Stomach (tissue), 9 donors: ENCODE measurements around the gene CXCR5. TPM values are rescaled to one million over a fixed set of nuclear protein-coding genes. Genes with fewer than 3 reads are reported as not detected.

Experiments
- DNase-seq, 2 donors: peaks; one replicate each; pipeline versions ENCODE4 v3.0.0 to v3.0.0-alpha.2; 2013 to 2019
- H3K27ac ChIP-seq, 5 donors: fragments of 200-600 bp in 4 of 5; sonication (generic) in 4 of 5; one replicate each; pipeline ENCODE4 v1.5.1; 2013 to 2019; ENCODE audit warnings: mild to moderate bottlenecking in 1 of 5, moderate library complexity in 1 of 5
- H3K27me3 ChIP-seq, 3 donors: fragments of 200-600 bp; sonication (generic); one replicate each; pipeline ENCODE4 v1.5.1; 2017 to 2019; ENCODE audit warnings: mixed run types in 1 of 3
- H3K36me3 ChIP-seq, 4 donors: fragments of 200-600 bp; sonication (generic); 1 replicate in 3 of 4; 2 replicates in 1 of 4; pipeline ENCODE4 v1.5.1; 2016 to 2019
- H3K4me1 ChIP-seq, 4 donors: fragments of 200-600 bp; sonication (generic); one replicate each; pipeline ENCODE4 v1.5.1; 2016 to 2019
- H3K4me3 ChIP-seq, 4 donors: fragments of 200-600 bp; sonication (generic) in 3 of 4; one replicate each; pipeline ENCODE4 v1.5.1; 2016 to 2019; ENCODE audit warnings: mild to moderate bottlenecking in 1 of 4
- H3K9me3 ChIP-seq, 4 donors: fragments of 200-600 bp; sonication (generic); one replicate each; pipeline ENCODE4 v1.5.1; 2016 to 2019
- CTCF ChIP-seq, 7 experiments: fragments of 450-650 bp in 4 of 7; fragments of 200-600 bp in 3 of 7; sonication (generic) in 3 of 7; IDR thresholded peaks; one replicate each; pipeline ENCODE4 v1.5.1; 2016 to 2019; ENCODE audit warnings: antibody characterized with exemption in 7 of 7, control low read depth in 2 of 7, mild to moderate bottlenecking in 1 of 7
- EP300 ChIP-seq: sonication (generic); formaldehyde crosslinking; IDR thresholded peaks from one replicate; pipeline ENCODE4 v1.6.1; 2017; ENCODE audit warnings: antibody characterized with exemption
- POLR2A ChIP-seq, 4 donors: fragments of 450-650 bp; IDR thresholded peaks; one replicate each; pipeline ENCODE4 v1.6.1; 2016; ENCODE audit warnings: antibody characterized with exemption in 4 of 4, control low read depth in 2 of 4, mild to moderate bottlenecking in 1 of 4, moderate library complexity in 1 of 4
- POLR2AphosphoS5 ChIP-seq, 3 donors: sonication (generic); formaldehyde crosslinking; IDR thresholded peaks; one replicate each; pipeline ENCODE4 v1.6.1; 2016; ENCODE audit warnings: antibody characterized with exemption in 3 of 3
- WGBS, 5 donors: extraction: QIAGEN DNeasy Blood & Tissue Kit in 3 of 5; methylation state at CpG; one replicate each; pipeline versions ENCODE4 v1.1.5 to v1.1.7; 2013 to 2018; 5-methylcytosine and 5-hydroxymethylcytosine counted together
- intact Hi-C: fragments of 100-400 bp; cut with DNase I; formaldehyde crosslinking; loops from one replicate; pipeline ENCODE4 v1.15.1; 2023; ENCODE audit warnings: low total_unique reads
- polyA plus RNA-seq, 3 donors: library from polyadenylated mRNA; stranded (reverse); fragments of 200-250 nt; gene quantifications; one replicate each; pipeline ENCODE4 v1.2.3, GENCODE V29; 2013
- total RNA-seq, 5 donors: library from RNA; depleted of rRNA; stranded (reverse); fragments of >200 nt; gene quantifications; one replicate each; pipeline versions ENCODE4 v1.1.0 to v1.2.3, GENCODE V29; 2014 to 2016
- donor health status: healthy with polysubstance abuse.
- donor health status: Bipolar disorder and iron deficiency.
- donor health status: healthy.

Gene CXCR5
- total and polyA plus RNA-seq, 8 donors = 0.12 to 0.60 (median 0.15) TPM; not detected in 4

- H3K27me3 ChIP-seq = no peaks in the 10 kb centered on the region
- peak in 1 of 2 donors; percentile 75 for DNase-seq
- intact Hi-C loops = no loop called here
- WGBS, 5 donors = 5 to 22% (median 8%) methylated on average over 12 to 13 of the region's 13 CpGs
- no peaks in the 10 kb centered on the region for H3K36me3 ChIP-seq
- H3K4me3 ChIP-seq = peak overlapping the region; percentile 89 to 97 (median 90)
- H3K9me3 ChIP-seq = no peaks in the 10 kb centered on the region
- peaks cover 75 to 91% (median 84%) of the 10 kb centered on the region in 4 donors for H3K4me1 ChIP-seq
- H3K27ac ChIP-seq = peak overlapping the region; percentile 86 to 99 (median 97)
- TF ChIP-seq CTCF (IDR thresholded peaks at IDR 0.05) = no peak
- peak in 2 of 3 donors; percentile 29 to 54 for TF ChIP-seq POLR2AphosphoS5 (IDR thresholded peaks at IDR 0.05)
- TF ChIP-seq POLR2A (IDR thresholded peaks at IDR 0.05) = no peak
- no peak for TF ChIP-seq EP300
Measured at GRCh38 chr11:118921121-118921928, 37.6 kb downstream of the CXCR5 start.

GRCh38 chr11:118921929-118922744 is 38.4 kb downstream of the CXCR5 start:
- H3K27me3 ChIP-seq = no peaks in the 10 kb centered on the region
- DNase-seq = peak; percentile 85 to 88
- H3K9me3 ChIP-seq = no peaks in the 10 kb centered on the region
- TF ChIP-seq POLR2AphosphoS5 (IDR thresholded peaks at IDR 0.05) (peak; percentile 86 to 93 (median 90)), POLR2A (IDR thresholded peaks at IDR 0.05) (peak in 2 of 4 donors; percentile 45 to 51), EP300 (peak; percentile 37), CTCF (IDR thresholded peaks at IDR 0.05) (no peak)
- 1 to 22% (median 15%) methylated on average over 7 to 20 of the region's 20 CpGs for WGBS, 5 donors
- no peaks in the 10 kb centered on the region for H3K36me3 ChIP-seq
- H3K4me1 ChIP-seq = peaks cover 73 to 91% (median 83%) of the 10 kb centered on the region in 4 donors
- peak overlapping the region; percentile 89 to 97 (median 90) for H3K4me3 ChIP-seq
- intact Hi-C loops = no loop called here
- peak overlapping the region; percentile 86 to 99 (median 97) for H3K27ac ChIP-seq

GRCh38 chr11:118922745-118923627 is 39.3 kb downstream of the CXCR5 start:
- H3K27ac ChIP-seq = peak overlapping the region; percentile 86 to 99 (median 97)
- peaks cover 72 to 91% (median 83%) of the 10 kb centered on the region in 4 donors for H3K4me1 ChIP-seq
- H3K36me3 ChIP-seq = no peaks in the 10 kb centered on the region
- H3K4me3 ChIP-seq = peak overlapping the region; percentile 89 to 97 (median 90)
- 17 to 33% (median 23%) methylated on average over 8 to 9 of the region's 9 CpGs for WGBS, 5 donors
- no peaks in the 10 kb centered on the region for H3K27me3 ChIP-seq
- no peaks in the 10 kb centered on the region for H3K9me3 ChIP-seq
- intact Hi-C loops = no loop called here
- peak in 1 of 2 donors; percentile 16 for DNase-seq
- TF ChIP-seq CTCF (IDR thresholded peaks at IDR 0.05) (no peak), EP300 (no peak), POLR2AphosphoS5 (IDR thresholded peaks at IDR 0.05) (no peak), POLR2A (IDR thresholded peaks at IDR 0.05) (no peak)
